GM21381 (cell line): Measurements from ENCODE around the gene PRRC2C.
"Not testable (repeated sequence)": the region's sequence is repeated elsewhere in the genome, so short reads cannot be mapped to it uniquely, and the experiment has no call there.

ENCODE experiments used
- ATAC-seq: cut with Tn5 transposase; IDR thresholded peaks from one replicate; pipeline ENCODE4 v1.9.1; 2021; ENCODE audit warnings: mild to moderate bottlenecking, moderate library complexity; ENCODE audit not compliant: unreplicated experiment

PRRC2C gene

DNA sequence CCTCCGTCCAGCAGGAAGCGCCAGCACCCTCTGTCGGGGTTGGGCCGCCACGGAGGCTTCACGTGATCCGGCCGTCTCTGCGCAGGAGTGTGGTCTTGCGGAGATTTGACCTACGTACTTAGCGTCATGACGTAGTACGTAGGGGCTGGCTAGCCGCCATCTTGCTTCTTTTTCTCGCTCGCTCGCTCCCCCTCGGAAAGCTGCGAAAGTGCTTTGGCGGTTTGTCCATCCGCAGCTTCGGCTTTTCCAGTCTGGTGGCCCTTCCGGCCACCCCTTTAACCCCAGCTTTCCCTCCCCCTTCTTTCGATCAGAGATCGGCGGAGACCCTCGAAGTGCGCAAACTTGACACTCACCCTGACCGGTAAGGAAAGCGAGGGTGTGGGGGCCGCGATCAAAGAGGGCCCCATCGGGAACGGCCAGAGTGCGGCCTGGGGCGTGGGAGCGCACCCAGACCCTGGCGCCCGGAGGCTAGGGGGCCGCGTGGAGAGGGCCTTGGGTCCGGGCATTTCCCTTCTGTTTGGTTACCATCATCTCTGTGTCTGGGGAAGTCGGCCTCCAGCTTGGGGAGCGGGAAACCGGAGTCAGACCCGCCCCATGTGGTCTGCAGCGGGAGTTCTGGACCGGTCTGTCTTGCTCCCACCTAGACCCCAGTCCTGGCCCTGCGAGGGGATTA, at the start of gene PRRC2C:
Gene PRRC2C (plus strand): TSS at position 156 of the 673 bp plus-strand sequence. CDS start 26,559 bp downstream, outside the sequence.
- ATAC-seq = peak; percentile 97

DNA sequence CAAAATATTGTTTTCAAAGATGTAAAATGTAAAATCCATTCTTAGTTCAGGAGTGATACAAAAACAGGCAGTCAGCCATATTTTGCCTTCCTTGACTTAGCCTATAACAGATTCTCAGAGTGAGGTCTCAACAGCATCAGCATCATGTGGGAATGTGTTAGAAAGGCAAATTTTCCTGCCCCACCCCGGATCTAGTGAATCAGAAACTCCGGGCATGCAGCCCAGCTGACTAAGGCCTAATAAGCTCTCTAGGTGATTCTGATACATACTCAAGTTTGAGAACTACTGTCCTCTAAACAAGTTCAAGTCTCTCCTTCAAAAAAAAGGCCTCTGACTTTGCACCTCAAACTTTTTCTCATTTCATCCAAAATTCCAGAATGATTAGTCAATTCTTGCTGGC, 46.9 kb upstream of the PRRC2C start:
- no peak for ATAC-seq

DNA sequence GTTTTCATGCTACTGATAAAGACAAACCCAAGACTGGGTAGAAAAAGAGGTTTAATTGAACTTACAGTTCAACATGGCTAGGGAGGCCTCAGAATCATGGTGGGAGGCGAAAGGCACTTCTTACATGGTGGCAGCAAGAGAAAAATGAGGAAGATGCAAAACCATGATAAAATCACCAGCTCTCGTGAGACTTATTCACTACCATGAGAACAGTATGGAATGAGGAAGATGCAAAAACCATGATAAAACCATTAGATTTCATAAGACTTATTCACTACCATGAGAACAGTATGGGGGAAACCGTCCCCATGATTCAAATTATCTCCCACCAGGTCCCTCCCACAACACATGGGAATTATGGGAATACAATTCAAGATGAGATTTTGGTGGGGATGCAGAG, 45.1 kb upstream of the PRRC2C start:
- ATAC-seq = not testable (repeated sequence)

DNA sequence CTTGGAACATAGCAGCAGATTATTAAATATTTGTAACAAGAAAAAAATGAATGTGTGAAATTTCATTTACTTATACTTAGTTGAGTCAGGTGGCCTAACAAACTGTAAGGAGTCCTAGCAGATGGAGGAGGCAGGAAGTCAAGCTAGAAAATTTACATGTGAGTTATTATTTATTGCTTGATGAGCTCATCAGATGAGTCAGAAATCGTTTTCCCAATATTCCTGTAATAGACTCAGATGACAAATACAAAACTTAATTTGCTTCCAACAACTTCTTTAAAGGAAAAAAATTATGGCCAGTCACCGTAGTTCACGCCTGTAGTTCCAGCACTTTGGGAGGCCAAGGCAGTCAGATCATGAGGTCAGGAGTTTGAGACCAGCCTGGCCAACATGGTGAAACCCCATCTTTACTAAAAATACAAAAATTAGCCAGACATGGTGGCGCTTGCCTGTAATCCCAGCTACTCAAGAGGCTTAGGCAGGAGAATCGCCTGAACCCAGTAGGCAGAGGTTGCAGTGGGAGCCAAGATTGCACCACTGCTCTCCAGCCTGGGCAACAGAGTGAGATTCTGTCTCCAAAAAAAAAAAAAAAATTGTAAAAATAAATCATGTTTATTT, 43.9 kb upstream of the PRRC2C start:
- ATAC-seq = not testable (repeated sequence)

DNA sequence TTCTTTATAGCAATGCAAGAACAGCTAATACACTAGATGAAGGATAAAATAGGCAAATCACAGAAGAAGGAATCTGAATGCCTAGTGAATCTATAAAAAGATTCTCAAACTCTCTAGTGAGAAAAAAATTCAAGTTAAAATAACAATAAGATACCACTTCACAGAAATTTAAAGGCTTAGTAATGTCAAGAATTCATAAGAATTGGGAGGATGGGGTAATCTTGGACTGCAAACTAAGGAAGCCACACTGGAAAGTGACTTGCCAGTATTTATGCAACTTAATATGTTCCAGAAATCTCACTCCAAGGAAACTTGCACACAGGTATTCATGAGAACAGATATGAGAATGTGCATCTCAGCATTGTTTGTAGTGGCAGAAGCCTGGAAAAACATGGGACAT, 38.9 kb upstream of the PRRC2C start:
- ATAC-seq = no peak

DNA sequence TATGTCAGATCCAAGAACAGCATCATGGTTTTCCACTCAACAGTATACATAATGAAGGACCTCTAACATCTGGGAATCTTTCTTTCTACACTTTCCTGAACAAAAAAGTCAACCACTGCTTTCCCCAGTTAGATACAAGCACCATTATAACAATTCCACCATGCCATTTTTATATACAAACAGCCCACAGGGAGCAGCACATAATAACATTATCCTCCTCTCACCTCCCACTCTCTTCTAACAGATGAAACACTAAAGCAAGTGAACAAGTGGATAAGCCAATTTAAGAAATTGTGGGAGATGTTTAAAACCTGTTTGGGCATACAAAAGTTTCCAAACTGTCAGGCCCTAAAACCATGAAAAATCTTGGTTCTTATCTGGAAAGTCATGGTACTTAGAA, 29.4 kb upstream of the PRRC2C start:
- ATAC-seq = no peak

DNA sequence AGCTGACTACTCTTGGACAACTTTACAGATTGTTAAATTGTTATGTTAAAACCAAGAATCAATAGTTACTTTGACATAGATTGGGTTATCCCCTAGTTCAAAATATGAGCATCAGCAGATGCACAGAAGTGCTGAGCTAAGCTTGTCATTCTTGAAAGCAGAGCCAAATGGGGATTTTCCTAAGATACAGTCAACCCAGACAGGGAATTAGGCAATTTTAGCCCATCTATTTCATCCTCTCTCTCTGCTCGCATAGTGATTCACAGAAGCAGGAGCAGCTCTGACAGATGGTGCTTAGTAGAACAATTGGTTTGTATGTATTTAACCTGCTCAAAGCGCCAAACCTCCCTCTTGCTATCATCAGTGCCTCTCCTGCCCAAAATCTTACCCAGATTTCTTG, 27.9 kb upstream of the PRRC2C start:
- no peak for ATAC-seq

DNA sequence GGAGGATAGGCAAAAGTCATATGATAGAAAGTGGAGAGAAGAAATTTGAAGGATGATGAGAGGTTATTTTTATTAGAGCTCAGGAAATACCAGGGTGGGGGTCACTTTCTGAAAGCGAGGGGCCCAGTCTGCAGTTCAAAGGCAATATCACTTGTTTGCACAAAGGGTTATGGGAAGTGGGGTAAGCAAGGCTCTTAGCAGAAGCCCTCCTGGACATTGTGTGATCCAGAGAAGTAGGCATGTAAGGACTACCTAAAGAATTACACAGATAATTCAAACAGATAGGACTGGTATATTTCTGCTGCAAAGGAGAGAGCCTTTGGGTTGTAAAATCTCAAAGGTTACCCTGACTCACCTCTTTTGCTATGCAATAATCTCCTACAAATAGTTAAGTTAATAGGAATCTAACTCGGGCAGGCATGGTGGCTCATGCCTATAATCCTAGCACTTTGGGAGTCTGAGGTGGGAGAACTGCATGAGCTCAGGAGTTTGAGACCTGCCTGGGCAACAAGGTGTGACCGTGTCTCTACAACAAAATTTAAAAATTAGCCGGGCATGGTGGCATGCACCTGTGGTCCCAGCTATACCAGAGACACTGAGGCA, 25.2 kb upstream of the PRRC2C start:
- ATAC-seq = no peak

DNA sequence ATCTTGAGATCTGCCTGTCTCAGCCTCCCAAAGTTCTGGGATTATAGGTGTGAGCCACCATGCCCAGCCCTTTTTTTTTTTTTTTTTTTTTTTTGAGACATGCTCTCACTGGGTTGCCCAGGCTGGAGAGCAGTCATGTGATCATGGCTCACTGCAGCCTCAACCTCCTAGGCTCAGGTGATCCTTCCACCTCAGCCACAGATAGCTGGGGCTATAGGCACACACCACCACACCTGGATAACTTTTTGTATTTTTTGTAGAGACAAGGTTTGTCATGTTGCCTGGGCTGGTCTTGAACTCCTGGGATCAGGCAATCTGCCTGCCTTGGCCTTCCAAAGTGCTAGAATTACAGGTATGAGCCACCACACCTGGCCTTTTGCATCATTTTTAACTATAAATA, 17.7 kb upstream of the PRRC2C start:
- no peak for ATAC-seq

DNA sequence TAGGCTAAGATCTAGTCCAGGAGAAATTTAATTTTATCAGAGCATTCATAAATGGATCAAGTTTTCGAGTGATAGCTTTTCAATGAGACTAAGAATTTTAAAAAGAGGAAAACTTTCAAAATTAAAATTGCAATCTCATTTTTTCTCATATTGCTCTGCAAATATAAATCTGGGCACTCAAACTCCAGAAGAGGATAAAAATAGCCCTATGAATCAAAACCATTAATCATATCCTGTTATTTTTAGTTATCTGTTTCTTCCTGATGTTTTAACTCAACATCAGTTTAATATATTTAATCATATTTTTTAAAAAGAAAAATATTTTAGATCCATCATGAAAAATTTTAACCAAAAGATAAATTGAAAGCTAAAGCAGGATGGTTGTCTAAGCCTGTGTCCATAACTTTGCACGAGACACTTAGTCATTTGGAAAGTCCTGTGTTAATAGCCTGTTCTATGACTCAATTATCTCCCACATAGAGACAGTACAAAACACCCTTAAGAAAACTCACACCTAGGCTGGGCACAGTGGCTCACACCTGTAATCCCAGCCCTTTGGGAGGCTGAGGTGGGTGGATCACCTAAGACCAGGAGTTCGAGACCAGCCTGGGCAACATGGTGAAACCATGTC, 17.1 kb upstream of the PRRC2C start:
- peak; percentile 78 for ATAC-seq

DNA sequence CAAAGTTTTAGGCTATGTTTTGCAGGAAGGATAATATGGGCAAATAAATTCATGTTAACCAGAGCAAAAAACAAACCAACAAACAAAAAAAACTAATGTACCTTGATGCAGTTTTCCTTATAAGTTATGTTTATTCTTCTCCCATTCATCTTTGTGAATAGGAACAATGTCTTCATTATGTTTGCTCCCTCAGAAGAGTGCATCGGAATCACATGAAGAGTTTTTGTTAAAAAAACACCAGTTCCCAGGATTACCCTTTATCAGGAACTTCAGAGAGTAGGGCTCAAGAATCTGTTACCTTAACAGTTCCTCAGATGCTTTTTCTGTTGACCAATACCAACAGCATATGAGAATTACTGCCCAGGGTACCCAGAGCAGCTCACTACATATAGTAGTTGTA, 14.6 kb upstream of the PRRC2C start:
- no peak for ATAC-seq

DNA sequence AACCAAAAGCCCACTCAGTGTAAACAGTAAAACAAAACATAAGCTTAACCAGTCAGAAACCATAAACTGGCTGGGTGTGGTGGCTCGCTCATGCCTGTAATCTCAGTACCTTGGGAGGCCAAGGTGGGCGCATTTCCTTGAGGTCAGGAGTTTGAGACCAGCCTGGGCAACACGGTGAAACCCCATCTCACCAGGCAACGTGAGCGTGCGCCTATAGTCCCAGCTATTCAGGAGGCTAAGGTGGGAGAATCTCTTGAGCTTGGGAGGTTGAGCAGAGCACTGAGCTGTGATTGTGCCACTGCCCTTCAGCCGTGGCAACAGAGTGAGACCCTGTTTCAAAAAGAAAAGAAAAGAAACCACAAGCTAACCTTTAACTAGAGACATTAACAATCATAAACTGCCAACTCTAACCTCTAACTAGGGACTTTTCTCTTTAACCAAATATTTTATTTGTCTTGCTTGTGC, 13.1 kb upstream of the PRRC2C start:
- ATAC-seq = peak; percentile 51

DNA sequence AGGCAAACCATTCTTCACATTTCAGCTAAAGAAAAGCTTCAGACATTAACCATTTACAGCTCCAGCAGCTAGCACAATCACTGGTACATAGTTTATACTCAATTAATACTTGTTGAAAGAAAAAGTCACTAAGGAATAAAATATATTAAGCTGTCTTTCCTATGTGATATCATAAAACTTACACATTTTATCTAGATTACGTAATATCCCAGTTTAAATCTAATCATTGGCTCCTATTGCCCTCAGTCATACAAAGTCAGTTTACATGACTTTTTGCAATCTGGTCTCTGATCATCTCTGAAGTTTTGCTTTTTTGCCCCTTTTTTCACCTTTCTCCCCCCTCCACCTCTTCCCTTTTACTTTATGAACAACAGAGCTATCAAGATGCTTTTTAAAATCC, 8.5 kb upstream of the PRRC2C start:
- no peak for ATAC-seq

DNA sequence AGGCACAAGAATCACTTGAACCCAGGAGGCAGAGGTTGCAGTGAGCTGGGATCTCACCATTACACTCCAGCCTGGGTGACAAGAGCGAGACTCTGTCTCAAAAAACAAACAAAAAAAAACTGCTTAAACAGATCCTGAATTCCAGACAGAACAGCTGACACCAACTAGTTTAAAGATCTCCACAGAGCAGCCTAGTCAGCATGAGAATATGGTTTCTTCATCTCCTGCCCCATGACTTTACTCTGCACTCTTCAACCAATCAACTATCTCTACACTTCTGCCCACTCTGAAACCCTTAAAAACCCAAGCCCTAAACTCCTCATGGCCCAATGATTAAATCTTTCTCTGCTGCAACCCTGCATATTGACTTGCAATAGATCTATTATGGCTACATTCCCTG, 7.5 kb upstream of the PRRC2C start:
- ATAC-seq = no peak

DNA sequence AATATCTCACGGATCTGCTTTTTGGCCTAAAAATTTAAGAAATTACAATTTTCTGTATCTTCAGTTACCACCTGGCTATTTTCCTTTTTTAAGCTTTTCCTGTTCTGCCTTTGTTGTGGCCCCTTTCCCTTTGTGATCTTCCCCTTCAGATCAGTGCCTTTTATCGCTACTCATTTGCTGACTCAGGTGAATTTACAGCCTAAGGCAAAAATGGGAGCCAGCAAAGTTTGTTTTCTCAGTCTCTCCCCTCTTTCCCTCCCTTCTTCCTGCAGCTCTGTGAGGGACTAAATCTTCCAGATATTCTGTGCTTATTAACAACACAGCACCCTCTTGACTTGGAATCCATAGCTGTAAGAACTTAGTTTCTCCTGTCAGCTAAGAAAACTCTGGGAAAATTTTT, 5.3 kb upstream of the PRRC2C start:
- no peak for ATAC-seq

DNA sequence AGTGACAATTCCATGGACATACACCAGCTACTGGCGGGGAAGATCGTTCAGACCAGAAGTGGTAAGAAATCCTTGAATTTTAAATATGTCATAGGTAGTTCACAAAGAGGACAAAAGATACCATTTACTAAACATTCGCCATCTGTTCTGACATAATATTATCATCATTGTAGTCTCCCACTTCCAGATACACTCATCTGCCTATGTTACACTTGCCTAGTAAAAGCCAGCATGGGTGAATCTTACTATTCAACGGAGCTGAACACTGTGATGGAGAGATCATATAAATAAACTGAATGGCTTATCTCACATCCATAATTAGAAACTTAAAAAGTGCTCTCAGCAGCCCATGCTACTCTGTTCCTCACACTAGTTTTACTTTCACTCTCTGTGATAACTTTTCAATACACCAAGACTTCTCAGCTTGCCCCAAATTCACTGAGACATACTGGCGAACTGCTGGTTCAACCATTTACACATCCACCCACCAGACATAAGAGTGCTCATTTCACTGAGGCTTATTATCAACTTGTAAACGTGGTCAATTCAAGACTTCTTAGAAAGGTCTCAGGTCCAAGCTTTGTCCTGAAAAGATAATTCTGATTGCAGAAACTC, 463 bp upstream of the PRRC2C start:
- ATAC-seq = peak; percentile 53

DNA sequence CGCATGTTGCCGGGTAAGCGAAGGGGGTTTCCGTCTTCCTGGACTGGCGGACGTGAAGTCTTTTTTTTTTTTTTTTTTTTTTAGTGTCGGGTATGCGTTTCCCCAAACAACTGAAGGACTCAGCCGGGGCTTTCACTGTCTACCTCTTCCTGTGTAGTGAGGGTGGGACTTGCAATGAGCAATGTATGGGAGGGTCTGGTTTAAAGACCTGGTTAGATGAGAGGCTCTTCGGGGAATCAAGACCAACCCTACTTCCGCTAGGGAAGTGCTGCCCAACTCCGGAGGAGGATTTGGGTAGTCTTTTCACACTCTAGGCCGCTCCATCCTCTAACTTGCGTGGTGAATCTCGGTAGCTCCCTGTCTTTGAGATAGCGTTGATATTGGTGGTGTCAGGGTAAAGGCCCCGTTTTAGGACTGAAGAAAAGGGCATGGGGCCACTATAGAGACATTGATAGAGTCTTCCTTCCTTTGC, 754 bp downstream of the PRRC2C start:
- ATAC-seq = peak; percentile 41

DNA sequence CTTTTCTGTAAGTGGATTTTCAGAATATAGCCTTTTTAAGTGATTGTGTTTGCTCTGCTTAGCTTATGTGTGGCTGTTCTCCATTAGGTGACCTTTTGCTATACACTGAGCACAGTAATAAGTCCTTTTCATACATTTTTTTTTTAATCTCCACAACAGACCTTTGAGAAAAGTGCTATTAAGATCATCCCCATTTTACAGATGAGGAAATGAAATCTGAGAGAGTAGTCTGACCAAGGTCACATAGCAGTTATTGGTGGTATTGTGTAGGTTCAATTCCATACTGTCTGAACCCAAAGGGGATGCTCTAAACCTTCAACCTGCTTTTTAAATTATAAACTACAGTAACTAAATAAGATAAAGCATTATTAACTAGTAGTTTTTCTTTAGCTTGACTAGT, 1.7 kb downstream of the PRRC2C start:
- ATAC-seq = no peak

DNA sequence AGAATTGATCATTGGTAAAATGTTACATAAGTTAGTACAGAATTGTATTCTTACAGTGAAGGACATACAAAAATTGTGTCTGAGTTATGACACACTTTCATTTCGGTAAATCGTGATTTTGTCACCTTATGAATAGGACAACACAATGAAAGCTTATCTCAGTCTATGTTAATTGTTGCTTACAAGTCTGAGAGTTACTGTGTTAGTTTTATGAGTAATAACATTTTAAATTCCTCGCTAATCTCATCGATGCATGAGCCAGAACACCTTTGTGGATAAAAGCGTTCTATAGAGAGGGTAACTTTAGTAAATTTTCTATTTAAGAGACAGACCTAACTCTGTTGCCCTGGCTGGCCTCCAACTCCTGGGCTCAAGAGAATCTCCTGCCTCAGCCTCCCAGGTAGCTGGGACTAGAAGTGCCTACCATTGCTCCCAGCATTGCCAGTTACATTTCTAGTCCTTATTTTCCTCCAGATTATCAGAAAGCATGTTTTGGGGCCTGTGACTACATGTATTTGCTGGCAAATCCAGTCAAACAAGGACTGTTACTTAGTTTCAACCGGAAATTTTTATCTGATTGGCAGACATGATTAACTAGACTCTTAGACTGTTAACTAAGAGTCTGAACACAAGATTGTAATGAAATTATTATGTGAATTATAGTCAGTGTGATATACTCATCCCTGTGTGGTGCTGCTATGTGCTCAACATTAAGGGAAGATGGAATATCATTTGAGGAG, 3.0 kb downstream of the PRRC2C start:
- no peak for ATAC-seq

DNA sequence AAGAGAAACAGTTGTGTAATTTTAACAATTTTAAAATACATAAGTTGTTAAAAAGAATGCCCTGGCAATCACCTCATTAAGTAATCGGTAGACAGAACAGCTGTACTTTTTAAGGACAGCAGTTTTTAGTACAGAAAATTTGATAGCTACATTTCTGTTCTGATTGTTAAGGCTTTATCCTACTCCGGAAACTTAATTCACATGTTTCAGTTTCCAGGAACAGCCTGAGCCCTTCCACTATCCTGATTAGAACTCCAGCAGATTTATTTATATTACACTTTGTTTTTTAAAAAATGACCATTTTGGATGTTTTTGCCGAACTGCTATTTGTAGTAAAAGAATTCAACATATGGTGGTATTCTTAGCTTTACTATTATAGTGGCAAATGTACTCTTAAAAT, 8.7 kb downstream of the PRRC2C start:
- no peak for ATAC-seq

DNA sequence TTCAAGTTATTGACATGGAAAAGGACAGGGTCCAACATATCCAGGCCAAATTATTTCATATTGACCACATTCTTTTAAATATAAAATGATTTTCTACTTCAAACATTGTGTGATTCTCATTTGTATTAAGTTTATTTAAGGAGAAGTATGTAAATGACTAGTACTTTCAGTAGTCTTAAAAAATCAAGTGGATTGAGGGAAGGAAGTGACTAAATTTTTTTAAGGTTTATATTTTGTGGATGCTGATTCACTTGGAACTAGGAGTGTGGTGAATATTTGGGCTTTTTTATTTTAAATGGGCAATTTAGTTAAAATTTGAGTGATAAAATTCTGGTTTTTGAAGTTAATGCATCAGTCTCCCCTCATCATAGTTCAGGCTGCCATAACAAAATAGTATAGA, 10.1 kb downstream of the PRRC2C start:
- no peak for ATAC-seq
